ENCODE measurements around the gene VAMP4.

- TF ChIP-seq CTCF (IDR thresholded peaks at IDR 0.05) (no peak), POLR2A (IDR thresholded peaks at IDR 0.05) (no peak), EP300 (IDR thresholded peaks at IDR 0.05; ENCODE audit: low read depth) (no peak), POLR2AphosphoS5 (IDR thresholded peaks at IDR 0.05) (no peak)
Observed at GRCh38 chr1:171676823-171677222, 65.0 kb downstream of the VAMP4 start.

Measured in transverse colon (tissue), 4 donors.